GM12801 (cell line): Measurements from ENCODE around the gene CDO1.

ENCODE experiments used
- CTCF ChIP-seq: IDR thresholded peaks from one replicate; pipeline ENCODE4 v1.5.1; 2011; ENCODE audit warnings: control low read depth; ENCODE audit not compliant: insufficient read length; ENCODE audit errors: extremely low read depth

CDO1 gene

GRCh38 chr5:115850744-115851416, 34.4 kb upstream of the CDO1 start:
- TF ChIP-seq CTCF: no peak

- TF ChIP-seq CTCF: no peak
Measured at GRCh38 chr5:115849258-115849798, 32.9 kb upstream of the CDO1 start.

GRCh38 chr5:115847290-115847689, 30.8 kb upstream of the CDO1 start:
- TF ChIP-seq CTCF: no peak

GRCh38 chr5:115844321-115844817, 27.9 kb upstream of the CDO1 start:
- no peak for TF ChIP-seq CTCF

GRCh38 chr5:115843444-115844130, 27.1 kb upstream of the CDO1 start:
- no peak for TF ChIP-seq CTCF

GRCh38 chr5:115842952-115843351, 26.5 kb upstream of the CDO1 start:
- TF ChIP-seq CTCF: no peak

GRCh38 chr5:115842089-115842935, 25.9 kb upstream of the CDO1 start:
- TF ChIP-seq CTCF: no peak
